ENCODE results near the gene DNAJC27. TPM values are rescaled to one million over a fixed set of nuclear protein-coding genes. Genes with fewer than 3 reads are reported as not detected.
A peak's percentile ranks its signal among the peaks of the same experiment; 100 is the strongest.

DNAJC27 gene
- total RNA-seq, 1 experiment from 2014 or later, result 5.1 TPM

DNA sequence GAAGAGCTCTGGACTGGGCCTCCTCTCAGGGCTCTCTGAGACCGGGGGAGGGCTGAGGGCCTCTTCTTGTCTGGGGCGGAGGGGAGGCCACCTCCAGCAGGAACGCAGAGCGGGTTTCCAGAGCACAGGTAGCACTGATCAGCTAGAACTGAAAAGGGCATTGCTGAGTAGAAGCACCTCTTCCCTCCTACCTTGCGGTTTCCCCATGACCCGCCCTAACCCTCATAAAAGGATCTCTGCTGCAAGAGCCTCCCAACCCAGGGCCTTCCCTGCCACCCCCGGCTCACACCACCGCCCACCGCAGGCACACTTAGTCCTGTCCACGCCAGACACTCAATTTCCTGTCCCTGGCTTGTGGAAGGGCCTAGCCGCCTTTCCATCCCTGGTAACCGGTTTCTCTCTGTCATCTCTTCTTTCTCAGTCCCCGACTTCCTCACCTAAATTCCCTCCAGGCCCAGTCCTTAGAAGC is 52.7 kb downstream of the DNAJC27 start:
- H3K9me3 Mint-ChIP-seq (ENCODE audit: unreplicated experiment), result no peaks in the 10 kb centered on the region
- Histone ChIP-seq H3K9me3 (no peaks in the 10 kb centered on the region), H3K27me3 (replicated peaks; ENCODE audit: control insufficient read depth, insufficient read depth, low read length) (no peaks in the 10 kb centered on the region), H3K36me3 (ENCODE audit: control insufficient read depth, insufficient read depth, low read length) (no peaks in the 10 kb centered on the region; the same call in 1 of the 2 replicates), H3K4me3 (ENCODE audit: low read depth, low read length) (peak overlapping the region; percentile 66), H3K4me1 (peaks cover 6% of the 10 kb centered on the region; the same call in 1 of the 2 replicates)
- CTCF ChIA-PET, result no interaction called here
- H3K27me3 Mint-ChIP-seq (ENCODE audit: insufficient read depth, unreplicated experiment), result no peaks in the 10 kb centered on the region
- BruUV-seq (replicated peaks), result no TSS peak
- H3K4me1 Mint-ChIP-seq (ENCODE audit: low read depth, unreplicated experiment), result peaks cover 25% of the 10 kb centered on the region
- H3K27ac Mint-ChIP-seq (ENCODE audit: unreplicated experiment), result no peak overlapping the region
- peak; percentile 38 to 48 for DNase-seq
- H3K4me3 Mint-ChIP-seq (ENCODE audit: unreplicated experiment), result peak overlapping the region; percentile 89
- H3K36me3 Mint-ChIP-seq (ENCODE audit: insufficient read depth, unreplicated experiment), result peaks cover 15% of the 10 kb centered on the region
- POLR2A ChIA-PET, result no interaction called here
- TF ChIP-seq, protein P1, sequence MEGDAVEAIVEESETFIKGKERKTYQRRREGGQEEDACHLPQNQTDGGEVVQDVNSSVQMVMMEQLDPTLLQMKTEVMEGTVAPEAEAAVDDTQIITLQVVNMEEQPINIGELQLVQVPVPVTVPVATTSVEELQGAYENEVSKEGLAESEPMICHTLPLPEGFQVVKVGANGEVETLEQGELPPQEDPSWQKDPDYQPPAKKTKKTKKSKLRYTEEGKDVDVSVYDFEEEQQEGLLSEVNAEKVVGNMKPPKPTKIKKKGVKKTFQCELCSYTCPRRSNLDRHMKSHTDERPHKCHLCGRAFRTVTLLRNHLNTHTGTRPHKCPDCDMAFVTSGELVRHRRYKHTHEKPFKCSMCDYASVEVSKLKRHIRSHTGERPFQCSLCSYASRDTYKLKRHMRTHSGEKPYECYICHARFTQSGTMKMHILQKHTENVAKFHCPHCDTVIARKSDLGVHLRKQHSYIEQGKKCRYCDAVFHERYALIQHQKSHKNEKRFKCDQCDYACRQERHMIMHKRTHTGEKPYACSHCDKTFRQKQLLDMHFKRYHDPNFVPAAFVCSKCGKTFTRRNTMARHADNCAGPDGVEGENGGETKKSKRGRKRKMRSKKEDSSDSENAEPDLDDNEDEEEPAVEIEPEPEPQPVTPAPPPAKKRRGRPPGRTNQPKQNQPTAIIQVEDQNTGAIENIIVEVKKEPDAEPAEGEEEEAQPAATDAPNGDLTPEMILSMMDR (IDR thresholded peaks at IDR 0.05; ENCODE audit: insufficient read depth in 1 of 2, low read depth in 1 of 2, low read length in 1 of 2, severe bottlenecking in 1 of 2, unreplicated experiment in 1 of 2), result no peak
- intact Hi-C loops (cut with micrococcal nuclease; ENCODE audit: unreplicated experiment), result no loop called here

DNA sequence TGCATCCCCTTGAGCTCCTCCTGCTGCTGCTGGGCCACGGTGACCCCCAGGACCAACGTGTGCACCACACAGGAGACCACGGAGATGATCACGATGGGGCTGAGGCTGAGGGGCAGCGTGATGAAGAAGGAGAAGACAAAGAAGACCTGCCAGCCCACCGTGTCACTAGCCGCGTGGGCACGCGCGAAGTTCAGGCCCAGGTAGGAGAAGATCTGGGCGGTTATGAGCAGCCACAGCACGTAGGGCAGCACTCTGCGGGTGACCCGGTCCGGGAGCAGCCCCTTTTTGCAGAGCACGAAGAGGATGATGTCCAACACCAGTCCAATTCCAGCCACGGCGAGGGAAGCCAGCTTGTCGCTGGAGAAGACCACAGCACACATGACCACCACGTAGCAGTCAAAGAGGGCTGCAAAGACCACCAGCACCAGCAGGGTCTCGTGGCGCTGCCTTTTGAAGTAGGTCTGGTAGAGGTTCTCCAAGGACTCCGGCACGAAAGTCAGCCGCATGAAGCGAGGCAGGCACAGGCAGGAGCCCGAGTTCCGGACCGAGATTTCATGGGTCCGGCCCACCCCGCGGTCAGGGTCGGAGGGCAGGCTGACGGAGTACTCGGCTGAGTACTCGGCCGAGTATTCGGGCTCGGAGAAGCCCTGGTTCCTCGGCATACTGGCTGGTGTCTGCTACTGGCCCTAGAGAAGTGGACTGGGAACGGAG is 53.3 kb downstream of the DNAJC27 start:
- intact Hi-C loops (cut with micrococcal nuclease; ENCODE audit: unreplicated experiment), result no loop called here
- DNase-seq, result no peak
- POLR2A ChIA-PET, result no interaction called here
- H3K27me3 Mint-ChIP-seq (ENCODE audit: insufficient read depth, unreplicated experiment), result no peaks in the 10 kb centered on the region
- peak overlapping the region; percentile 89 for H3K4me3 Mint-ChIP-seq (ENCODE audit: unreplicated experiment)
- H3K4me1 ChIP-seq, result peaks cover 6% of the 10 kb centered on the region; the same call in 1 of the 2 replicates
- no peaks in the 10 kb centered on the region; the same call in 1 of the 2 replicates for H3K36me3 ChIP-seq (ENCODE audit: control insufficient read depth, insufficient read depth, low read length)
- H3K27me3 ChIP-seq (replicated peaks; ENCODE audit: control insufficient read depth, insufficient read depth, low read length), result no peaks in the 10 kb centered on the region
- no TSS peak for BruUV-seq (replicated peaks)
- no peak overlapping the region for H3K27ac Mint-ChIP-seq (ENCODE audit: unreplicated experiment)
- peaks cover 25% of the 10 kb centered on the region for H3K4me1 Mint-ChIP-seq (ENCODE audit: low read depth, unreplicated experiment)
- no peaks in the 10 kb centered on the region for H3K9me3 ChIP-seq
- TF ChIP-seq, protein P1 (IDR thresholded peaks at IDR 0.05; ENCODE audit: insufficient read depth in 1 of 2, low read depth in 1 of 2, low read length in 1 of 2, severe bottlenecking in 1 of 2, unreplicated experiment in 1 of 2), result no peak
- peaks cover 18% of the 10 kb centered on the region for H3K36me3 Mint-ChIP-seq (ENCODE audit: insufficient read depth, unreplicated experiment)
- no peak overlapping the region for H3K4me3 ChIP-seq (ENCODE audit: low read depth, low read length)
- CTCF ChIA-PET, result no interaction called here
- no peaks in the 10 kb centered on the region for H3K9me3 Mint-ChIP-seq (ENCODE audit: unreplicated experiment)

DNA sequence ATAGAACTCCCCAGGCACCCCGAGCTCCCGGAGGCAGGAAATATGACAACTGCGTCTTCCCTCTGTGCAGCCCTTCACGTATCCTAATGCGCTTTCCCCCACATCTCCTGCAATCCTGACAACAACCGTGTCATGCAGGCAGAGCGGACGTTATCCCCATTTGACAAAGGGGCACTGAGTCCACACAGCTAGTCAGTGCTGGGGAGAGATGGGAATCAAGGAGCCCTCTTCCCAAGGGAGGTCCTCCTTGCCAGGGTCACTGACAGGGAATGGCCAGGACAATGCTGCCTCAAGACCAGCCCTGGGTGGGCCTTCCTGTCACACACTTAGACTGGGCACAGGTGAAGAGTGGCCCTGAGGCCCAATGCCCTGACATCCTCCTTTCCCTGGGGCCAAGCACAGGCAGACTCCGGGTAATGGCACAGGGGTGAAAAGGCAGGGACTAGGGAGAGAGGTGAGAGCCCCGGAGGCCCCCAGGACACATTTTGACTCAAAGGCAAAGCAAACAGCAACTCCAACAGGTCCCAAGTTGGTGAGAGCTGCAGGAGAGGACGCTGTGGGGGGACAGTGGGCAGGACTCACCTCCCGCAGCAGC is 53.9 kb downstream of the DNAJC27 start:
- POLR2A ChIA-PET, result no interaction called here
- Mint-ChIP-seq H3K27ac (ENCODE audit: unreplicated experiment) (no peak overlapping the region), H3K36me3 (ENCODE audit: insufficient read depth, unreplicated experiment) (peaks cover 21% of the 10 kb centered on the region), H3K27me3 (ENCODE audit: insufficient read depth, unreplicated experiment) (no peaks in the 10 kb centered on the region), H3K4me3 (ENCODE audit: unreplicated experiment) (peak overlapping the region; percentile 89), H3K9me3 (ENCODE audit: unreplicated experiment) (no peaks in the 10 kb centered on the region), H3K4me1 (ENCODE audit: low read depth, unreplicated experiment) (peaks cover 25% of the 10 kb centered on the region)
- Histone ChIP-seq H3K9me3 (no peaks in the 10 kb centered on the region), H3K36me3 (ENCODE audit: control insufficient read depth, insufficient read depth, low read length) (no peaks in the 10 kb centered on the region; the same call in 1 of the 2 replicates), H3K27me3 (replicated peaks; ENCODE audit: control insufficient read depth, insufficient read depth, low read length) (no peaks in the 10 kb centered on the region), H3K4me3 (ENCODE audit: low read depth, low read length) (no peak overlapping the region), H3K4me1 (peaks cover 6% of the 10 kb centered on the region; the same call in 1 of the 2 replicates)
- no TSS peak for BruUV-seq (replicated peaks)
- no peak for DNase-seq
- CTCF ChIA-PET, result no interaction called here
- intact Hi-C loops (cut with micrococcal nuclease; ENCODE audit: unreplicated experiment), result no loop called here
- TF ChIP-seq, protein P1 (IDR thresholded peaks at IDR 0.05; ENCODE audit: insufficient read depth in 1 of 2, low read depth in 1 of 2, low read length in 1 of 2, severe bottlenecking in 1 of 2, unreplicated experiment in 1 of 2), result no peak

Data from Caco-2 (cell line).